NT2/D1 (cell line): Measurements from ENCODE around the gene CDK19.

Experiments used
- YY1 ChIP-seq: IDR thresholded peaks from 2 replicates; pipeline ENCODE4 v1.6.1; 2011; ENCODE audit not compliant: insufficient read length, insufficient read depth
- ZNF274 ChIP-seq: IDR thresholded peaks from 2 replicates; pipeline ENCODE4 v1.6.1; 2011; ENCODE audit warnings: mild to moderate bottlenecking, low read depth, low read length

- TF ChIP-seq ZNF274 (no peak), YY1 (no peak)
Measured at GRCh38 chr6:110761371-110761770, 53.9 kb downstream of the CDK19 start.
